ENCODE data around the gene ZMIZ2.

GRCh38 chr7:44703921-44704320, 44.7 kb upstream of the ZMIZ2 start:
- TF ChIP-seq CTCF (IDR thresholded peaks at IDR 0.05) (no peak), POLR2A (IDR thresholded peaks at IDR 0.05) (no peak)

Data from prostate gland (tissue), 2 donors.